Psoas muscle (tissue), 8 donors: ENCODE measurements around the gene ACTRT2. TPM values are rescaled to one million over a fixed set of nuclear protein-coding genes. Genes with fewer than 3 reads are reported as not detected.

ENCODE experiments used
- ATAC-seq, 4 donors: fragments of 200-7000 bp; cut with Tn5 transposase; one replicate each; pipeline ENCODE4 v1.9.1; 2020; ENCODE audit warnings: moderate library complexity in 3 of 4, mild to moderate bottlenecking in 2 of 4
- DNase-seq, 2 donors: peaks; one replicate each; pipeline ENCODE4 v3.0.0-alpha.2; 2020
- H3K27ac ChIP-seq: fragments of 200-600 bp; one replicate; pipeline ENCODE4 v1.8.0; 2022
- H3K27me3 ChIP-seq, 3 donors: fragments of 200-600 bp in 1 of 3; one replicate each; pipeline versions ENCODE4 v1.6.1 to v1.8.0; 2013 to 2022; ENCODE audit warnings: low read length in 2 of 3, mild to moderate bottlenecking in 2 of 3, moderate library complexity in 1 of 3; ENCODE audit not compliant: insufficient read depth in 3 of 3
- H3K36me3 ChIP-seq, 2 donors: fragments of 200-600 bp in 1 of 2; one replicate each; pipeline versions ENCODE4 v1.6.1 to v1.8.0; 2013 to 2022; ENCODE audit warnings: low read depth in 1 of 2, mild to moderate bottlenecking in 1 of 2, moderate library complexity in 1 of 2; ENCODE audit not compliant: insufficient read depth in 1 of 2
- H3K4me1 ChIP-seq: fragments of 200-600 bp; one replicate; pipeline ENCODE4 v1.8.0; 2022
- H3K4me3 ChIP-seq: fragments of 200-600 bp; one replicate; pipeline ENCODE4 v1.8.0; 2022; ENCODE audit warnings: mild to moderate bottlenecking
- H3K9me3 ChIP-seq: fragments of 200-600 bp; one replicate; pipeline ENCODE4 v1.8.0; 2022
- WGBS, 3 donors: extraction: QIAGEN DNeasy Blood & Tissue Kit; methylation state at CpG; one replicate each; pipeline versions ENCODE4 v1.1.6 to v1.1.7; 2013; 5-methylcytosine and 5-hydroxymethylcytosine counted together
- intact Hi-C, 2 donors: fragments of 100-400 bp; cut with DNase I; formaldehyde crosslinking; loops; one replicate each; pipeline versions ENCODE4 v1.11.0 to v1.14.2; 2022
- polyA plus RNA-seq, 3 donors: library from polyadenylated mRNA; stranded (reverse); fragments of 200-250 nt; gene quantifications; one replicate each; pipeline ENCODE4 v1.2.3, GENCODE V29; 2013
- total RNA-seq, 4 donors: library from RNA; stranded (reverse); fragmentation: NEBNext Ultra II Directional in 2 of 4; extraction: Animal tissue kit (Norgen Biotek cat#: 25700) in 2 of 4; gene quantifications; one replicate each; pipeline versions ENCODE4 v1.2.1 to v1.2.4, GENCODE V29; 2021 to 2023
- TF ChIP-seq, protein P1 (sequence below): fragments of 200-600 bp; IDR thresholded peaks from one replicate; pipeline ENCODE4 v1.8.0; 2022; ENCODE audit warnings: antibody characterized with exemption
- donor health status: healthy with polysubstance abuse.
- donor health status: DM: no; HTN: no; CAD: no; lungs with moderate emphysema.
- donor health status: Bipolar disorder and iron deficiency.
- donor health status: healthy.
- donor health status: DM: yes; HTN: yes; CAD: no.
- donor health status: DM: no; HTN: no; CAD: no.
- donor health status: DM: no; HTN: no; CAD: no.
- donor health status: DM: yes; HTN: yes; CAD: no.

Gene ACTRT2
- total and polyA plus RNA-seq, 7 donors = not detected

DNA sequence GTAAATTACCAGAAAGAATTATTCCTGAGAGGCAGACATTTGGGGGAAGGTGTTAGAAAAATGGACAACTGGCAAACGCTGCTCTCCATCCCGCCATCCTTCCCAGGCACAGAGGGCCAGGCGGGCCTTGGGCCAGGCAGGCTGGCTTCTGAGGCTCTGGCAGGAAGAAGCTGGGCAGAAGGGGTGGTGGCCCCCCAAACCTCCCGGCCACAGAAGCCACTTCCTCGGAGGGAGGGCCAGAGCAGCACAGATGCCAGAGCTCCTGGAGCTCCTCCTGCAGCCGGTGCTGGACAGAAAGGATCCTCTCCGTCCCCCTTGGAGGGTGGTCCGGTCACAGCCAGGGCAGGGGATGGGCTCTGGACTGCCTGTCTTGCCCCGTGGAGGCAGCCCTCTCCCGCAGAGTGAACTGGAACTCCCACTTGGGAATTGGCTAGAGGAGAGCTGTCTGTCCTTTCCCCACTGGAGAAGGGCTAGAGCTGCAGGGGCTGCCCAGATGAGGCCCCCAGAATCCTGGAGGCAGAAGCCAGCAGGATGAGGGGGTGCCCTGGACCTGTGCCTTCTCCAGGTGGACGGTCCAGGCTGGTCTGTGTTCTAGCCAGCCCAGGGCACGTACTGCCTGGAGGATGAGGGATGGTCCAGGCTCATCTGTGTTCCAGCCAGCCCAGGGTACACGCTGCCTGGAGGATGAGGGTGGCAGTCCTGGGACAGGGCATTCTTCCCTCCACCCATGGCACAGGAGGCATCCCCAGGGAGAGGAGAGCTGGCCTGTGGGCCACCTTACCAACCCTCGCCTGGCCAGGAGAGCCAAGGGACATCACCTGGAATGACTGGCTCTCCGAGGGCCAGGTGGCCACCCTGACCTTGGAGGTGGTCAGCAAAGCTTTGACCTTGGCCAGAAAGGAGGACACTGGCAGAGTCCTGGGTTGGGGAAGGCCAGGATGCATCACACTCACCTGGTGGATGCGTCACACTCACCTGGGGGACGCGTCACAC lies 47.4 kb upstream of the ACTRT2 start:
- TF ChIP-seq, protein P1, sequence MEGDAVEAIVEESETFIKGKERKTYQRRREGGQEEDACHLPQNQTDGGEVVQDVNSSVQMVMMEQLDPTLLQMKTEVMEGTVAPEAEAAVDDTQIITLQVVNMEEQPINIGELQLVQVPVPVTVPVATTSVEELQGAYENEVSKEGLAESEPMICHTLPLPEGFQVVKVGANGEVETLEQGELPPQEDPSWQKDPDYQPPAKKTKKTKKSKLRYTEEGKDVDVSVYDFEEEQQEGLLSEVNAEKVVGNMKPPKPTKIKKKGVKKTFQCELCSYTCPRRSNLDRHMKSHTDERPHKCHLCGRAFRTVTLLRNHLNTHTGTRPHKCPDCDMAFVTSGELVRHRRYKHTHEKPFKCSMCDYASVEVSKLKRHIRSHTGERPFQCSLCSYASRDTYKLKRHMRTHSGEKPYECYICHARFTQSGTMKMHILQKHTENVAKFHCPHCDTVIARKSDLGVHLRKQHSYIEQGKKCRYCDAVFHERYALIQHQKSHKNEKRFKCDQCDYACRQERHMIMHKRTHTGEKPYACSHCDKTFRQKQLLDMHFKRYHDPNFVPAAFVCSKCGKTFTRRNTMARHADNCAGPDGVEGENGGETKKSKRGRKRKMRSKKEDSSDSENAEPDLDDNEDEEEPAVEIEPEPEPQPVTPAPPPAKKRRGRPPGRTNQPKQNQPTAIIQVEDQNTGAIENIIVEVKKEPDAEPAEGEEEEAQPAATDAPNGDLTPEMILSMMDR = no peak
- Histone ChIP-seq H3K4me3 (no peak overlapping the region), H3K9me3 (no peaks in the 10 kb centered on the region), H3K27ac (no peak overlapping the region), H3K27me3 (peaks cover 0 to 13% (median 12%) of the 10 kb centered on the region in 3 donors), H3K4me1 (no peaks in the 10 kb centered on the region), H3K36me3 (no peaks in the 10 kb centered on the region)
- DNase-seq = no peak
- WGBS, 3 donors = 29 to 42% (median 37%) methylated on average over 17 to 18 of the region's 18 CpGs
- ATAC-seq = no peak
- intact Hi-C loops = no loop called here

GRCh38 chr1:2974701-2975301 lies 46.5 kb upstream of the ACTRT2 start:
- H3K9me3 ChIP-seq = no peaks in the 10 kb centered on the region
- H3K27ac ChIP-seq = no peak overlapping the region
- no peaks in the 10 kb centered on the region for H3K4me1 ChIP-seq
- TF ChIP-seq, protein P1 = no peak
- ATAC-seq (no peak), DNase-seq (no peak)
- intact Hi-C loops = no loop called here
- 60 to 72% (median 66%) methylated on average over 18 of the region's 18 CpGs for WGBS, 3 donors
- no peaks in the 10 kb centered on the region for H3K36me3 ChIP-seq
- no peak overlapping the region for H3K4me3 ChIP-seq
- H3K27me3 ChIP-seq = peaks cover 0 to 13% (median 10%) of the 10 kb centered on the region in 3 donors

GRCh38 chr1:2975466-2976179 lies 45.6 kb upstream of the ACTRT2 start:
- 74 to 82% (median 74%) methylated on average over 19 of the region's 19 CpGs for WGBS, 3 donors
- Histone ChIP-seq H3K4me3 (no peak overlapping the region), H3K27me3 (peaks cover 0 to 9% (median 6%) of the 10 kb centered on the region in 3 donors), H3K27ac (no peak overlapping the region), H3K9me3 (no peaks in the 10 kb centered on the region), H3K36me3 (no peaks in the 10 kb centered on the region), H3K4me1 (no peaks in the 10 kb centered on the region)
- TF ChIP-seq, protein P1 = no peak
- no peak for DNase-seq
- intact Hi-C loops = no loop called here
- no peak for ATAC-seq

DNA sequence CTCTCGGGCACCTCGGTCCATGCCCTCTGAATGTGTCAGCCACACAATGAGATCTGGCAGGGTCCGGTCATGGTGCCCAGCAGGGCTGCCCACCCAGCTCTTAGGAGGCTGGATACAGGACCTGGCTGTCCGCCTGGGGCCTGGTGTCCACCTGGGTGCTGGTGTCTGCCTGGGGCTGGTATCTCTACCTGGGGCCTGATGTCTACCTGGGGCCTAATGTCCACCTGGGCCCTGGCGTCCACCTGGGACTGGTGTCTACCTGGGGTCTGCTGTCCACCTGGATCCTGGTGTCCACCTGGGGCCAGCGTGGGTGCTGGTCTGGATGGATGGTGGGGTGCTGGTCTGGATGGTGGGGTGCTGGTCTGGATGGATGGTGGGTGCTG lies 45.1 kb upstream of the ACTRT2 start:
- Histone ChIP-seq H3K36me3 (no peaks in the 10 kb centered on the region), H3K9me3 (no peaks in the 10 kb centered on the region), H3K4me3 (no peak overlapping the region), H3K27me3 (peaks cover 0 to 7% (median 5%) of the 10 kb centered on the region in 3 donors), H3K27ac (no peak overlapping the region), H3K4me1 (no peaks in the 10 kb centered on the region)
- DNase-seq (no peak), ATAC-seq (no peak)
- TF ChIP-seq, protein P1 = no peak
- intact Hi-C loops = no loop called here
- 85 to 87% (median 85%) methylated on average over 6 of the region's 6 CpGs for WGBS, 3 donors
